HK-2 (cell line): ENCODE results near the gene RHOT2.

Experiments used
- DNase-seq: peaks from one replicate; pipeline ENCODE4 v3.0.0-alpha.2; 2018; ENCODE audit not compliant: unreplicated experiment

Gene RHOT2

GRCh38 chr16:695355-696089 is 27.6 kb downstream of the RHOT2 start:
- peak; percentile 72 for DNase-seq

GRCh38 chr16:698911-699671 is 31.2 kb downstream of the RHOT2 start:
- DNase-seq = no peak

- DNase-seq = no peak
These were observed 33.0 kb downstream of the RHOT2 start for GRCh38 chr16:700684-701584.

- no peak for DNase-seq
These were observed 34.4 kb downstream of the RHOT2 start for GRCh38 chr16:702341-702740.

GRCh38 chr16:703406-703805 is 35.5 kb downstream of the RHOT2 start:
- DNase-seq = no peak

- no peak for DNase-seq
These were observed 36.1 kb downstream of the RHOT2 start for GRCh38 chr16:704047-704446.

GRCh38 chr16:704552-705380 is 36.8 kb downstream of the RHOT2 start:
- no peak for DNase-seq

- no peak for DNase-seq
These were observed 37.7 kb downstream of the RHOT2 start, which contains the start of gene FBXL16 for GRCh38 chr16:705431-706188. TSS of gene FBXL16 (minus strand) at chr16:705801. CDS start at chr16:697405, 8,396 bp downstream.

GRCh38 chr16:706189-707061 is 38.5 kb downstream of the RHOT2 start:
- DNase-seq = no peak

- DNase-seq = no peak
These were observed 39.2 kb downstream of the RHOT2 start for GRCh38 chr16:707062-707538.

GRCh38 chr16:708019-708418 is 40.1 kb downstream of the RHOT2 start:
- no peak for DNase-seq

GRCh38 chr16:708959-709358 is 41.0 kb downstream of the RHOT2 start:
- no peak for DNase-seq

GRCh38 chr16:709566-710499 is 41.9 kb downstream of the RHOT2 start:
- DNase-seq = peak; percentile 60

GRCh38 chr16:710500-711075 is 42.7 kb downstream of the RHOT2 start:
- DNase-seq = no peak

GRCh38 chr16:711084-711483 is 43.2 kb downstream of the RHOT2 start:
- no peak for DNase-seq

GRCh38 chr16:711548-712320 is 43.8 kb downstream of the RHOT2 start:
- DNase-seq = peak; percentile 70

GRCh38 chr16:712740-713250 is 44.9 kb downstream of the RHOT2 start:
- peak; percentile 85 for DNase-seq
